GM12878 (cell line): ENCODE data around the gene SF3A1. TPM values are rescaled to one million over a fixed set of nuclear protein-coding genes. Genes with fewer than 3 reads are reported as not detected.

Experiments
- ATAC-seq: fragments of 200-7000 bp; cut with Tn5 transposase; 3 replicates; pipeline ENCODE4 v1.9.1; 2020; ENCODE audit warnings: mild to moderate bottlenecking, moderate library complexity
- BruUV-seq: library from RNA; stranded (reverse); fragments of 400-500 nt; replicated peaks from 2 replicates; lab custom pipeline; 2021; lab: Mats Ljungman, UMichigan
- CTCF ChIA-PET: fragments of 300-600 bp; sonication (Branson Sonifier 250); formaldehyde crosslinking; extraction: SDS; loops from one replicate; lab custom pipeline; 2021; ENCODE audit warnings: inconsistent platforms; lab: Yijun Ruan, JAX
- POLR2A ChIA-PET: fragments of 350-600 bp; formaldehyde crosslinking; extraction: SDS; loops from one replicate; lab custom pipeline; 2021; ENCODE audit warnings: inconsistent platforms; lab: Charles Lee
- RAD21 ChIA-PET: fragments of 300-600 bp; sonication (Branson Sonifier 250); formaldehyde crosslinking; loops from one replicate; lab custom pipeline; 2023; ENCODE audit warnings: antibody characterized with exemption; ENCODE audit not compliant: unreplicated experiment; lab: Charles Lee
- SMC1A ChIA-PET: fragments of 300-600 bp; sonication (Branson Sonifier 250); formaldehyde crosslinking; loops from one replicate; lab custom pipeline; 2023; ENCODE audit not compliant: unreplicated experiment, uncharacterized antibody; lab: Charles Lee
- DNase-seq: peaks from one replicate; pipeline ENCODE4 v3.0.0-alpha.2; 2011; ENCODE audit warnings: low read depth, low spot score
- FAIRE-seq: peaks from 3 replicates; lab custom pipeline; 2011; peaks lifted over from hg19 to GRCh38; lab: Jason Lieb, UNC
- H2AFZ ChIP-seq: 2 replicates; pipeline ENCODE4 v1.6.0; 2011; ENCODE audit warnings: low read depth, low read length, control low read depth; ENCODE audit not compliant: control insufficient read depth
- H3K27ac ChIP-seq: 2 replicates; pipeline ENCODE4 v1.5.1; 2011; ENCODE audit warnings: control low read depth; ENCODE audit not compliant: control insufficient read depth, insufficient read depth
- H3K27me3 ChIP-seq, 2 experiments: replicated peaks in 1 of 2; 2 replicates each; pipeline versions ENCODE4 v1.6.0 to v1.6.1; 2011; ENCODE audit warnings: low read length in 1 of 2; ENCODE audit not compliant: control insufficient read depth in 2 of 2, insufficient read depth in 2 of 2
- H3K36me3 ChIP-seq, 2 experiments: 2 replicates each; pipeline ENCODE4 v1.5.1; 2011; ENCODE audit warnings: low read length in 1 of 2; ENCODE audit not compliant: control insufficient read depth in 2 of 2, insufficient read depth in 2 of 2
- H3K4me1 ChIP-seq: 2 replicates; pipeline ENCODE4 v1.6.1; 2011; ENCODE audit warnings: mild to moderate bottlenecking, low read length, moderate library complexity, mixed read lengths; ENCODE audit not compliant: control insufficient read depth, insufficient read depth
- H3K4me2 ChIP-seq: 2 replicates; pipeline ENCODE4 v1.6.0; 2011; ENCODE audit warnings: control low read depth; ENCODE audit not compliant: control insufficient read depth, insufficient read depth
- H3K4me3 ChIP-seq: fragments of 200-600 bp; sonication (generic); 2 replicates; pipeline ENCODE4 v1.5.1; 2016
- H3K79me2 ChIP-seq: 2 replicates; pipeline ENCODE4 v1.6.0; 2011; ENCODE audit warnings: low read length; ENCODE audit not compliant: control insufficient read depth, insufficient read depth
- H3K9ac ChIP-seq: 2 replicates; pipeline ENCODE4 v1.8.0; 2011; ENCODE audit warnings: low read length, control low read depth, mixed read lengths; ENCODE audit not compliant: control insufficient read depth, insufficient read depth
- H3K9me3 ChIP-seq: replicated peaks from 3 replicates; pipeline ENCODE4 v1.5.1; 2011; ENCODE audit warnings: mild to moderate bottlenecking, low read length; ENCODE audit not compliant: control insufficient read depth, insufficient read depth
- H4K20me1 ChIP-seq: 2 replicates; pipeline ENCODE4 v1.6.0; 2011; ENCODE audit not compliant: control insufficient read depth, insufficient read depth
- BMI1 ChIP-seq: fragments of 450-650 bp; IDR thresholded peaks from 2 replicates; pipeline ENCODE4 v1.6.1; 2016; ENCODE audit warnings: mild to moderate bottlenecking, moderate library complexity, borderline replicate concordance
- CBX3 ChIP-seq: fragments of 200-600 bp; sonication (generic); IDR thresholded peaks from 2 replicates; pipeline ENCODE4 v1.6.1; 2016; ENCODE audit warnings: low read depth, borderline replicate concordance
- CHD2 ChIP-seq: IDR thresholded peaks from 2 replicates; pipeline ENCODE4 v1.6.1; 2011; ENCODE audit warnings: low read depth, low read length, improper control_type of control experiment, borderline replicate concordance
- CREB1 ChIP-seq: IDR thresholded peaks from 2 replicates; pipeline ENCODE4 v1.6.1; 2012; ENCODE audit warnings: low read depth, mild to moderate bottlenecking, inconsistent platforms
- CUX1 ChIP-seq: IDR thresholded peaks from 2 replicates; pipeline ENCODE4 v1.6.1; 2012; ENCODE audit warnings: improper control_type of control experiment, low read depth, low read length; ENCODE audit not compliant: insufficient replicate concordance
- MYC ChIP-seq: IDR thresholded peaks from 2 replicates; pipeline ENCODE4 v1.6.1; 2011; ENCODE audit warnings: mild to moderate bottlenecking, low read length, moderate library complexity, inconsistent platforms; ENCODE audit not compliant: insufficient read depth, insufficient replicate concordance, insufficient read length, severe bottlenecking
- NR2C1 ChIP-seq: fragments of 450-650 bp; IDR thresholded peaks from 2 replicates; pipeline ENCODE4 v1.6.1; 2017; ENCODE audit warnings: antibody characterized with exemption, mild to moderate bottlenecking, moderate library complexity
- PBX3 ChIP-seq: IDR thresholded peaks from 2 replicates; pipeline ENCODE4 v1.6.1; 2011; ENCODE audit warnings: mild to moderate bottlenecking, low read depth, low read length, moderate library complexity; ENCODE audit not compliant: insufficient replicate concordance
- RAD21 ChIP-seq: IDR thresholded peaks from 2 replicates; pipeline ENCODE4 v1.6.1; 2011; ENCODE audit warnings: mild to moderate bottlenecking, low read depth, low read length, moderate library complexity; ENCODE audit not compliant: insufficient read depth
- SMC3 ChIP-seq: IDR thresholded peaks from 2 replicates; pipeline ENCODE4 v1.6.1; 2011; ENCODE audit warnings: low read length, improper control_type of control experiment, borderline replicate concordance
- TCF12 ChIP-seq: IDR thresholded peaks from 2 replicates; pipeline ENCODE4 v1.6.1; 2011; ENCODE audit warnings: low read depth, mild to moderate bottlenecking, low read length
- WRNIP1 ChIP-seq: IDR thresholded peaks from 2 replicates; pipeline ENCODE4 v1.6.1; 2011; ENCODE audit warnings: low read depth, low read length, improper control_type of control experiment, borderline replicate concordance
- YY1 ChIP-seq: IDR thresholded peaks from 2 replicates; pipeline ENCODE4 v1.6.1; 2011; ENCODE audit warnings: low read depth, mild to moderate bottlenecking, low read length
- WGBS: methylation state at CpG from one replicate; pipeline ENCODE4 v1.1.6; 2016; ENCODE audit warnings: low lambda C conversion rate; ENCODE audit not compliant: insufficient replicate concordance, insufficient coverage; ENCODE audit errors: missing lambda C conversion rate; 5-methylcytosine and 5-hydroxymethylcytosine counted together
- in situ Hi-C: fragments of 300-500 bp; cut with MboI; formaldehyde crosslinking; loops from 9 replicates; pipeline ENCODE4 v1.14.3; 2018; ENCODE audit warnings: mixed read lengths
- intact Hi-C: fragments of 100-400 bp; cut with micrococcal nuclease; formaldehyde crosslinking; loops from one replicate; pipeline ENCODE4 v1.14.2; 2022; ENCODE audit not compliant: unreplicated experiment
- polyA plus RNA-seq, 11 experiments: library from polyadenylated mRNA; depleted of rRNA in 4 of 11; unstranded in 6 of 11; stranded (reverse) in 5 of 11; fragments of >200 nt; fragmentation: Nextera tagmentation in 4 of 11; fragmentation: Illumina TruSeq in 1 of 11; extraction: Ambion mirVana in 4 of 11; extraction: Trizol in 1 of 11; gene quantifications; 1 replicate in 1 of 11; 2 replicates in 10 of 11; pipeline versions ENCODE4 v1.2.1 to v1.2.3, GENCODE V29; 2011 to 2016; ENCODE audit warnings: inconsistent platforms in 2 of 11, missing spikeins in 2 of 11, low read depth in 1 of 11
- total RNA-seq, 4 experiments: library from RNA; depleted of rRNA in 3 of 4; stranded (reverse); fragments of >200 nt in 3 of 4; fragmentation: Illumina TruSeq in 1 of 4; extraction: Trizol in 1 of 4; gene quantifications; 2 replicates each; pipeline versions ENCODE4 v1.2.1 to v1.2.3, GENCODE V29; 2013 to 2021
- TF ChIP-seq, protein P1 (sequence below): IDR thresholded peaks from 2 replicates; pipeline ENCODE4 v1.6.1; 2011; ENCODE audit warnings: borderline replicate concordance, low read depth, mild to moderate bottlenecking, moderate library complexity, low read length; ENCODE audit not compliant: insufficient read depth, poor library complexity, severe bottlenecking
- TF ChIP-seq, protein P2 (sequence below): IDR thresholded peaks from 2 replicates; pipeline ENCODE4 v1.6.1; 2012; ENCODE audit warnings: low read length, inconsistent platforms

The SF3A1 gene
- total and polyA plus RNA-seq, 10 of the 15 experiments (the other 5 are each of a cell fraction or from before 2014, with no cell fraction given), result 10.4 to 239 (median 46.0) TPM

DNA sequence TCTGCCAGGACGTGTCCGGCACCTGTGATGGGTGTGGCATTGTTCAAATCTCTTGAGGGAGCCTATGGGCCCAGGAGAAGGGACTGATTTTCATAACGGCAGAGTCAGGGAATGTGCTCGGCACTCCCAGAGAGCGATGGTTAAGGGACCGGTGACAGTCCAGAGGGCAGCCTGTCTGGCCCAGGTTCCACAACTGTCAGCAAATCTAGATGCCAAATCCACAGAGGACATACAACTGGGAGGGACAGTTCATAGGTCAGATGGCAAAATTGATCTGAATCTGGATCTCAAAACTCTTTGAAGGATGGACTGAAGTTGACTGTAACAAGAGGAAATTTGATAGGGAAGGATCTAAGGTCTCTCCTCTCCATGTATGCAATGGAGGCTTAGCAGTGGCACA lies 47.6 kb upstream of the SF3A1 start:
- Histone ChIP-seq H3K27ac (no peak overlapping the region), H3K9me3 (no peaks in the 10 kb centered on the region), H3K27me3 (no peaks in the 10 kb centered on the region), H3K4me3 (no peak overlapping the region), H3K4me2 (no peak overlapping the region), H3K36me3 (no peaks in the 10 kb centered on the region; a peak in 1 of 4 replicates), H3K79me2 (no peaks in the 10 kb centered on the region), H4K20me1 (no peaks in the 10 kb centered on the region), H3K4me1 (0 out of 2 replicates have a peak, but pooled peaks cover 5% of the 10 kb centered on the region), H2AFZ (no peak overlapping the region), H3K9ac (no peak overlapping the region)
- no peak for DNase-seq
- no peak for ATAC-seq
- POLR2A ChIA-PET, result interaction anchor here (0.9 to 2.9 kb wide), 2 partner anchors 8 to 18 kb away, joined by 3 to 10 read pairs; no protein-coding TSS in a partner anchor
- BruUV-seq, result no TSS peak
- SMC1A ChIA-PET, result no interaction called here
- intact Hi-C loops, result no loop called here
- RAD21 ChIA-PET, result no interaction called here
- in situ Hi-C loops, result no loop called here
- CTCF ChIA-PET, result interaction anchor here (2.7 kb wide), 1 partner anchor 11 kb away, joined by 12 read pairs; no protein-coding TSS in a partner anchor
- WGBS, result 78% methylated on average over 6 of the region's 6 CpGs
- FAIRE-seq, result no peak
- TF ChIP-seq SMC3 (no peak), WRNIP1 (no peak), NR2C1 (no peak), PBX3 (no peak), BMI1 (no peak), CHD2 (no peak), RAD21 (no peak), CUX1 (no peak), YY1 (no peak), MYC (no peak), CREB1 (no peak), TCF12 (no peak), CBX3 (no peak)
- TF ChIP-seq, protein P1, sequence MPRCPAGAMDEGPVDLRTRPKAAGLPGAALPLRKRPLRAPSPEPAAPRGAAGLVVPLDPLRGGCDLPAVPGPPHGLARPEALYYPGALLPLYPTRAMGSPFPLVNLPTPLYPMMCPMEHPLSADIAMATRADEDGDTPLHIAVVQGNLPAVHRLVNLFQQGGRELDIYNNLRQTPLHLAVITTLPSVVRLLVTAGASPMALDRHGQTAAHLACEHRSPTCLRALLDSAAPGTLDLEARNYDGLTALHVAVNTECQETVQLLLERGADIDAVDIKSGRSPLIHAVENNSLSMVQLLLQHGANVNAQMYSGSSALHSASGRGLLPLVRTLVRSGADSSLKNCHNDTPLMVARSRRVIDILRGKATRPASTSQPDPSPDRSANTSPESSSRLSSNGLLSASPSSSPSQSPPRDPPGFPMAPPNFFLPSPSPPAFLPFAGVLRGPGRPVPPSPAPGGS, result no peak
- TF ChIP-seq, protein P2, sequence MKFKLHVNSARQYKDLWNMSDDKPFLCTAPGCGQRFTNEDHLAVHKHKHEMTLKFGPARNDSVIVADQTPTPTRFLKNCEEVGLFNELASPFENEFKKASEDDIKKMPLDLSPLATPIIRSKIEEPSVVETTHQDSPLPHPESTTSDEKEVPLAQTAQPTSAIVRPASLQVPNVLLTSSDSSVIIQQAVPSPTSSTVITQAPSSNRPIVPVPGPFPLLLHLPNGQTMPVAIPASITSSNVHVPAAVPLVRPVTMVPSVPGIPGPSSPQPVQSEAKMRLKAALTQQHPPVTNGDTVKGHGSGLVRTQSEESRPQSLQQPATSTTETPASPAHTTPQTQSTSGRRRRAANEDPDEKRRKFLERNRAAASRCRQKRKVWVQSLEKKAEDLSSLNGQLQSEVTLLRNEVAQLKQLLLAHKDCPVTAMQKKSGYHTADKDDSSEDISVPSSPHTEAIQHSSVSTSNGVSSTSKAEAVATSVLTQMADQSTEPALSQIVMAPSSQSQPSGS, result no peak
